Body of pancreas (tissue), 4 donors: ENCODE results near the gene SCTR. TPM values are rescaled to one million over a fixed set of nuclear protein-coding genes. Genes with fewer than 3 reads are reported as not detected.

ENCODE experiments used
- ATAC-seq: fragments of 150-250 bp; one replicate; pipeline ENCODE4 v1.9.1; 2016
- DNase-seq, 4 donors: peaks; one replicate each; pipeline ENCODE4 v3.0.0-alpha.2; 2019
- H3K27ac ChIP-seq, 4 donors: fragments of 200-600 bp; sonication (generic); 1 replicate in 3 of 4; 2 replicates in 1 of 4; pipeline versions ENCODE4 v1.5.1 to v1.6.1; 2016 to 2019; ENCODE audit warnings: mild to moderate bottlenecking in 1 of 4, mixed read lengths in 1 of 4, moderate library complexity in 1 of 4
- H3K27me3 ChIP-seq, 2 donors: fragments of 200-600 bp; sonication (generic); one replicate each; pipeline ENCODE4 v1.6.0; 2016; ENCODE audit warnings: mild to moderate bottlenecking in 1 of 2
- H3K36me3 ChIP-seq, 2 donors: fragments of 200-600 bp; sonication (generic); replicated peaks in 1 of 2; 2 replicates each; pipeline ENCODE4 v1.5.1; 2016; ENCODE audit warnings: low read depth in 2 of 2; ENCODE audit not compliant: insufficient read depth in 1 of 2
- H3K4me1 ChIP-seq: fragments of 200-600 bp; sonication (generic); one replicate; pipeline ENCODE4 v1.6.0; 2016
- H3K4me3 ChIP-seq, 2 donors: fragments of 200-600 bp; sonication (generic); 1 replicate in 1 of 2; 2 replicates in 1 of 2; pipeline ENCODE4 v1.5.1; 2016 to 2019
- H3K9me3 ChIP-seq, 3 donors: fragments of 200-600 bp; sonication (generic); 1 replicate in 2 of 3; 2 replicates in 1 of 3; pipeline ENCODE4 v1.5.1; 2016
- POLR2A ChIP-seq, 3 donors: fragments of 450-650 bp; IDR thresholded peaks; one replicate each; pipeline ENCODE4 v1.6.1; 2016; ENCODE audit warnings: antibody characterized with exemption in 3 of 3, mild to moderate bottlenecking in 2 of 3
- WGBS, 2 donors: methylation state at CpG; one replicate each; pipeline ENCODE4 v1.1.5; 2017; 5-methylcytosine and 5-hydroxymethylcytosine counted together
- intact Hi-C: fragments of 100-400 bp; cut with DNase I; formaldehyde crosslinking; loops from one replicate; pipeline ENCODE4 v1.15.1; 2023
- total RNA-seq, 2 donors: library from RNA; depleted of rRNA; stranded (reverse); fragments of >200 nt; gene quantifications; one replicate each; pipeline ENCODE4 v1.1.0, GENCODE V29; 2016
- TF ChIP-seq, protein P1 (sequence below), 7 experiments: fragments of 450-650 bp in 4 of 7; fragments of 200-600 bp in 3 of 7; sonication (generic) in 3 of 7; IDR thresholded peaks; one replicate each; pipeline ENCODE4 v1.5.1; 2016 to 2019; ENCODE audit warnings: antibody characterized with exemption in 7 of 7

The SCTR gene
- total RNA-seq, 2 donors from 2014 or later: 69.0 to 183 TPM

DNA sequence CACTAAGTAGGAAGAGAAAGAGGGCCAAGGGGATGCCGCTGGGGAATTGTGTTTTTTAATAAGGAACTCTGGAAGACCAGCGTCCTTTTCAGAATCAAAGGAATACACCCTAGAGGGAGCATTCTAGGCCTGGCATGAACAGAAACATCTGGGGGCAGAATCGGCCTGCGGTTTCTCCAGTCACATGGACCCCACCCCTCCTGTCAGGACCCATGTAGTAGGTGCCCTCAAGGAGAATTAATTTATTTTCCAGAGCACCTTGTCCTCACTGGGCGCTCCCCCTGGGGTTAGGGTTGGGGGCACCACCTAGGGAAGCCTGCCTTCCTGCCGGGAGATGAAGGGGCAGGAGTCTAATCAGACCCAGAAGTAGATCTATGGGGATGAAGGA lies 48.4 kb downstream of the SCTR start:
- Histone ChIP-seq H3K36me3 (no peaks in the 10 kb centered on the region), H3K4me1 (peaks cover 27% of the 10 kb centered on the region), H3K9me3 (no peaks in the 10 kb centered on the region), H3K27me3 (no peaks in the 10 kb centered on the region), H3K27ac (peak overlapping the region in 3 of 4 donors; percentile 34 to 57 (median 35)), H3K4me3 (no peak overlapping the region)
- intact Hi-C loops: no loop called here
- TF ChIP-seq, protein P1, sequence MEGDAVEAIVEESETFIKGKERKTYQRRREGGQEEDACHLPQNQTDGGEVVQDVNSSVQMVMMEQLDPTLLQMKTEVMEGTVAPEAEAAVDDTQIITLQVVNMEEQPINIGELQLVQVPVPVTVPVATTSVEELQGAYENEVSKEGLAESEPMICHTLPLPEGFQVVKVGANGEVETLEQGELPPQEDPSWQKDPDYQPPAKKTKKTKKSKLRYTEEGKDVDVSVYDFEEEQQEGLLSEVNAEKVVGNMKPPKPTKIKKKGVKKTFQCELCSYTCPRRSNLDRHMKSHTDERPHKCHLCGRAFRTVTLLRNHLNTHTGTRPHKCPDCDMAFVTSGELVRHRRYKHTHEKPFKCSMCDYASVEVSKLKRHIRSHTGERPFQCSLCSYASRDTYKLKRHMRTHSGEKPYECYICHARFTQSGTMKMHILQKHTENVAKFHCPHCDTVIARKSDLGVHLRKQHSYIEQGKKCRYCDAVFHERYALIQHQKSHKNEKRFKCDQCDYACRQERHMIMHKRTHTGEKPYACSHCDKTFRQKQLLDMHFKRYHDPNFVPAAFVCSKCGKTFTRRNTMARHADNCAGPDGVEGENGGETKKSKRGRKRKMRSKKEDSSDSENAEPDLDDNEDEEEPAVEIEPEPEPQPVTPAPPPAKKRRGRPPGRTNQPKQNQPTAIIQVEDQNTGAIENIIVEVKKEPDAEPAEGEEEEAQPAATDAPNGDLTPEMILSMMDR (IDR thresholded peaks at IDR 0.05): no peak
- no peak for TF ChIP-seq POLR2A (IDR thresholded peaks at IDR 0.05)
- DNase-seq (no peak), ATAC-seq (no peak)
- WGBS, 2 donors: 68 to 73% methylated on average over 6 of the region's 6 CpGs

DNA sequence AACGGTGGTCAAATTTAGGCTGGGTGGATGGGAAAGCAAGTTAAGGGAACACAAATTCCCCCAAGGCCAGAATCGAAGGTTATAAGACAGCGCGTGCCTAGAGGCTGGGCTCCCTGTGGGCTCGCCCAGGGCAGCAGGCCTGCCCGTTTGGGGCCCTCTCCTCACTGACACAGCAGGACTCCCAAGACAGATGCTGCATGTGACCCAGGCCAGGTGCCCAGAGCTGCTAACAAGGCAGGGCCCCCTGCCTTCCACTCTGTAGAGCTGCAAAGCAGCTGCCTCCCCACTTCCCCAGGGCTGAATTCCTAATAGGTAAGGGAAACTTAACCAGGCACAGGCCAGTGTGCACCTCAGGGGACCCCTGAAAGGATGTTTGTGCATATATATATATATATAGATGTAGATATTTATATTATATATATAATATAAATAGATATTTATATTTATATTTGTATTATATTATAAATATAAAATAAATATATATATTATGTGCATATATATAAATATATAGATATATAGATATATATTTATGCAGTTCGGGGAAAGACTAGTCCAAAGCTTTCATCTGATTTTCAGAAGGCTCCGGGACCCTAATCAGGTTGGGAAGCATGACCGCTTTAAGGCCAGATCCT lies 48.9 kb downstream of the SCTR start:
- TF ChIP-seq, protein P1 (IDR thresholded peaks at IDR 0.05): no peak
- TF ChIP-seq POLR2A (IDR thresholded peaks at IDR 0.05): no peak
- Histone ChIP-seq H3K4me1 (peaks cover 22% of the 10 kb centered on the region), H3K4me3 (no peak overlapping the region), H3K27ac (no peak overlapping the region), H3K27me3 (no peaks in the 10 kb centered on the region), H3K9me3 (no peaks in the 10 kb centered on the region), H3K36me3 (no peaks in the 10 kb centered on the region)
- WGBS, 2 donors: 79 to 81% methylated on average over 9 of the region's 9 CpGs
- DNase-seq: peak in 1 of 4 donors; percentile 8
- intact Hi-C loops: no loop called here
- no peak for ATAC-seq

DNA sequence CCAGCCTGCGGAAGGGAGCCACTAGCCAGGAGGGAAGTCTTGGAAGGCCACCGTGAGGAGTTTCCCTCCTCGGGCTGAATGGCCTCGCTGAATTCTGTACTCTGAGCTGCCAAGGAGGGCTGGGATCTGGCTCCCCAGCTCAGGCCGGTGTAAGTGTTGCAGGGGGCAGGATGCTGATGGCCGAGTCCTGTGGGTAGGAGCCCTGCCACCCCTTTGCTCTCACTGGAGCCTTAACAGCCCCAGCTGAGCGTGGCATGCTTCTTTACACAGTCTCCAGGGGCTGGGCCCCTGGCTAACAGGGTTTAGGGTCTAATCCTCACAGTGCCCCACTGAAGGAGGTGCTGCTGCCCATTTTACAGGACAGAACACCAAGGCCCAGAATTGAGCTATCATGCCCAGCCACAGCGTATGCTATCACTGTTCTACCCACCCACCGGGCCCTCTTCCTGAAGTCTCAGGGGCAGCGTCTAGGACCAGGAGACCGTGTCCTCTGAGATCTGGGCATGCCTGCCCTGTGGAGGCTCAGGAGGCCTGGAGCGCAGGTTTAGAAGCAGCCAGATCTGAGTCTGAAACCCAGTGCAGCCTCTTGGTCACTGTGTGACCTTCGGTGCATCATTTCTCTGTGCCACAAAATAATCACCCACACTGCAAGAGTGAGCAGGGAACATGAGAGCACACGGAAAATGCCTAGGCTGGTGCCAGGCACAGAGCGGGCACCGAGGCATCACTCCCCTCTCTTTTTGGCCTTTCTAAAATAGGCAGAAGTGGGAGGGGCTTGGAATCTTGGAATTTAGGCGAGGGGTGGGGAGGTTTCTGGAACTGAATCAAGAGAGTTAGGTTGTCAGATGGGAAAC lies 49.7 kb downstream of the SCTR start:
- H3K4me1 ChIP-seq: peaks cover 17% of the 10 kb centered on the region
- ATAC-seq: no peak
- no peak overlapping the region for H3K4me3 ChIP-seq
- H3K36me3 ChIP-seq: no peaks in the 10 kb centered on the region
- intact Hi-C loops: loop anchor here (5.0 kb wide), 1 partner anchor 67 kb away; no protein-coding TSS in a partner anchor
- H3K9me3 ChIP-seq: no peaks in the 10 kb centered on the region
- WGBS, 2 donors: 91 to 92% methylated on average over 17 of the region's 17 CpGs
- H3K27ac ChIP-seq: no peak overlapping the region
- H3K27me3 ChIP-seq: no peaks in the 10 kb centered on the region
- peak in 1 of 4 donors; percentile 9 for DNase-seq
- TF ChIP-seq, protein P1 (IDR thresholded peaks at IDR 0.05): no peak
- TF ChIP-seq POLR2A (IDR thresholded peaks at IDR 0.05): no peak

DNA sequence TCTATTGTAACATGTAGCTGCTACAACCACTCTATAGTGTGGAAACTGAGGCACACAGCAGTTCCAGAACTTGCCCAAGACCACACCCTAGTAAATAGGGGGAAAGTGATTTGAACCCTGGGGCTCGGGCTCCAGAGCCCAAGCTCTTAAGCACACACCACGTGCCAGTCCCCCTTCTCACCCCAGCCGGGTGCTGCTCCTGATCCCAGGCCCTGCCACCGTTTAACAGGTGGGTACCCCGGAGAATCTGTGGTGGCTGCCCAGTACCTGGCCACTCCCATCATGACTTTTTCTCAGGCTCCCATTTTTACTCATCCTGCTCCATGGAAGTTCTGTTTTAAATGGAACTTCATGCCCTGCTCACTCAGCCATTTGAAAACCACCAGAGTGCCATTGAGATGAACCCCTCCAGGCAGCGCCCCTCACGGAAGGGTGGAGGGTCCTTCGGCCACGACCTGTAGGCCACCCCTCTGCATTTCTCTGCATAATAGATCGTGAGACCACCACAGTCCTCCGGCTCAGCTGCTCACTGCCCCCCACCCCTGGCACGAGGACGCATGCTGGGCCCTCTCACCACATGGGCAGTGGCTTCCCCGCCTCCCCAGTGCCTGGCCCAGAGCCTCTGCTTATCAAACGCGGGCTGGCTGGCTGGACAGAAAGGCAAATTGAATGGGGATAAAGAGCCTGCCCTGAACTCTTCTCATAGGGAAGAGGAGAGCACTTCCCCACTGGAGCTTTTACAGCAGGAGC lies 50.5 kb downstream of the SCTR start:
- ATAC-seq (no peak), DNase-seq (peak in 1 of 4 donors; percentile 7)
- H3K36me3 ChIP-seq: no peaks in the 10 kb centered on the region
- 78 to 88% methylated on average over 12 to 16 of the region's 16 CpGs for WGBS, 2 donors
- peaks cover 14% of the 10 kb centered on the region for H3K4me1 ChIP-seq
- H3K27me3 ChIP-seq: no peaks in the 10 kb centered on the region
- H3K9me3 ChIP-seq: no peaks in the 10 kb centered on the region
- H3K4me3 ChIP-seq: no peak overlapping the region
- intact Hi-C loops: loop anchor here (5.0 kb wide), 1 partner anchor 66 kb away; no protein-coding TSS in a partner anchor
- no peak overlapping the region for H3K27ac ChIP-seq
- TF ChIP-seq, protein P1 (IDR thresholded peaks at IDR 0.05): no peak
- TF ChIP-seq POLR2A (IDR thresholded peaks at IDR 0.05): no peak
